GM18520 (cell line): ENCODE measurements around the gene TNS3.

Experiments used
- ATAC-seq: cut with Tn5 transposase; IDR thresholded peaks from one replicate; pipeline ENCODE4 v1.9.1; 2021; ENCODE audit not compliant: unreplicated experiment

TNS3 gene

GRCh38 chr7:47582764-47583738 is 1.1 kb upstream of the TNS3 start:
- ATAC-seq, result no peak

GRCh38 chr7:47581438-47581803 is 490 bp downstream of the TNS3 start:
- no peak for ATAC-seq

- ATAC-seq, result no peak
These were observed 1.0 kb downstream of the TNS3 start for GRCh38 chr7:47580811-47581331.

GRCh38 chr7:47580175-47580706 is 1.7 kb downstream of the TNS3 start:
- ATAC-seq, result no peak

GRCh38 chr7:47579458-47579857 is 2.5 kb downstream of the TNS3 start:
- ATAC-seq, result no peak

- no peak for ATAC-seq
These were observed 3.2 kb downstream of the TNS3 start for GRCh38 chr7:47578579-47579270.

- ATAC-seq, result no peak
These were observed 4.5 kb downstream of the TNS3 start for GRCh38 chr7:47577321-47577919.

- no peak for ATAC-seq
These were observed 5.0 kb downstream of the TNS3 start for GRCh38 chr7:47576866-47577306.

GRCh38 chr7:47576031-47576865 is 5.7 kb downstream of the TNS3 start:
- no peak for ATAC-seq

- no peak for ATAC-seq
These were observed 7.2 kb downstream of the TNS3 start for GRCh38 chr7:47574482-47575329.

GRCh38 chr7:47573758-47574481 is 8.0 kb downstream of the TNS3 start:
- ATAC-seq, result no peak

- no peak for ATAC-seq
These were observed 8.8 kb downstream of the TNS3 start for GRCh38 chr7:47572939-47573757.

- ATAC-seq, result no peak
These were observed 9.8 kb downstream of the TNS3 start for GRCh38 chr7:47572094-47572445.

GRCh38 chr7:47571331-47572093 is 10.4 kb downstream of the TNS3 start:
- ATAC-seq, result no peak

- no peak for ATAC-seq
These were observed 11.3 kb downstream of the TNS3 start for GRCh38 chr7:47570649-47571050.

GRCh38 chr7:47568547-47568946 is 13.4 kb downstream of the TNS3 start:
- ATAC-seq, result no peak

- no peak for ATAC-seq
These were observed 13.9 kb downstream of the TNS3 start for GRCh38 chr7:47568056-47568455.
